Lower leg skin (tissue), 3 donors: ENCODE data around the gene KATNAL2.

ENCODE experiments used
- POLR2A ChIP-seq, 2 donors: fragments of 450-650 bp; IDR thresholded peaks; one replicate each; pipeline ENCODE4 v1.6.1; 2016 to 2017; ENCODE audit warnings: antibody characterized with exemption in 2 of 2, mild to moderate bottlenecking in 1 of 2, moderate library complexity in 1 of 2
- TF ChIP-seq, protein P1 (sequence below), 3 donors: fragments of 450-650 bp; IDR thresholded peaks; one replicate each; pipeline ENCODE4 v1.5.1; 2016; ENCODE audit warnings: antibody characterized with exemption in 3 of 3, mild to moderate bottlenecking in 3 of 3, moderate library complexity in 2 of 3

DNA sequence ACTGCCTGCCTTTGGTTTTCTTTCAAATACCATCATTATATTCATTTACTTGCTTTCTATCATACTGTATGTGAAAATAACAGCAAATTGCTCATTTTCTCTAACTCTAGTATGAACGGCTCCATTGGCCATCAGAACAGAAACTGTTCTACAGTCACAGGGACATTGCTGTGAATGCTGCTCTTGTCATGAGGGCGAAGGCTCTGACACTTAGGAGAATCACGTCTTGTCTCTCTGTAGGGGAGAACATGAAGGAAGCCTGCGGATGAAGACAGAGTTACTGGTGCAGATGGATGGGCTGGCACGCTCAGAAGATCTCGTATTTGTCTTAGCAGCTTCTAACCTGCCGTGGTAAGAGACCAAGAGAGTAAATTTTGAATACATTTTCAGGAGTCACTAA, 159.7 kb downstream of the KATNAL2 start:
- TF ChIP-seq, protein P1, sequence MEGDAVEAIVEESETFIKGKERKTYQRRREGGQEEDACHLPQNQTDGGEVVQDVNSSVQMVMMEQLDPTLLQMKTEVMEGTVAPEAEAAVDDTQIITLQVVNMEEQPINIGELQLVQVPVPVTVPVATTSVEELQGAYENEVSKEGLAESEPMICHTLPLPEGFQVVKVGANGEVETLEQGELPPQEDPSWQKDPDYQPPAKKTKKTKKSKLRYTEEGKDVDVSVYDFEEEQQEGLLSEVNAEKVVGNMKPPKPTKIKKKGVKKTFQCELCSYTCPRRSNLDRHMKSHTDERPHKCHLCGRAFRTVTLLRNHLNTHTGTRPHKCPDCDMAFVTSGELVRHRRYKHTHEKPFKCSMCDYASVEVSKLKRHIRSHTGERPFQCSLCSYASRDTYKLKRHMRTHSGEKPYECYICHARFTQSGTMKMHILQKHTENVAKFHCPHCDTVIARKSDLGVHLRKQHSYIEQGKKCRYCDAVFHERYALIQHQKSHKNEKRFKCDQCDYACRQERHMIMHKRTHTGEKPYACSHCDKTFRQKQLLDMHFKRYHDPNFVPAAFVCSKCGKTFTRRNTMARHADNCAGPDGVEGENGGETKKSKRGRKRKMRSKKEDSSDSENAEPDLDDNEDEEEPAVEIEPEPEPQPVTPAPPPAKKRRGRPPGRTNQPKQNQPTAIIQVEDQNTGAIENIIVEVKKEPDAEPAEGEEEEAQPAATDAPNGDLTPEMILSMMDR (IDR thresholded peaks at IDR 0.05), result no peak
- TF ChIP-seq POLR2A (IDR thresholded peaks at IDR 0.05), result no peak
